NOMO-1 treated with dmso at 0.1 percent for 144 hours (cell line): ENCODE measurements around the gene PICK1.

Experiments
- DNase-seq: peaks from one replicate; lab custom pipeline; 2025; ENCODE audit not compliant: unreplicated experiment; lab: John Stamatoyannopoulos, UW

The PICK1 gene

GRCh38 chr22:38046070-38046748 lies 11.0 kb upstream of the PICK1 start:
- no peak for DNase-seq

- DNase-seq, result no peak
Measured at GRCh38 chr22:38049812-38050619, 7.2 kb upstream of the PICK1 start.

- DNase-seq, result no peak
Measured at GRCh38 chr22:38050720-38051119, 6.5 kb upstream of the PICK1 start.

GRCh38 chr22:38051261-38051660 lies 5.9 kb upstream of the PICK1 start:
- DNase-seq, result no peak

- DNase-seq, result peak; percentile 34
Measured at GRCh38 chr22:38051900-38052862, 5.0 kb upstream of the PICK1 start.

GRCh38 chr22:38062791-38063190 lies 5.6 kb downstream of the PICK1 start:
- no peak for DNase-seq

- DNase-seq, result no peak
Measured at GRCh38 chr22:38065539-38065938, 8.3 kb downstream of the PICK1 start.

- DNase-seq, result no peak
Measured at GRCh38 chr22:38066381-38067027, 9.3 kb downstream of the PICK1 start.

- no peak for DNase-seq
Measured at GRCh38 chr22:38067028-38067415, 9.8 kb downstream of the PICK1 start.

- DNase-seq, result no peak
Measured at GRCh38 chr22:38067761-38068360, 10.7 kb downstream of the PICK1 start.

GRCh38 chr22:38068641-38069371 lies 11.6 kb downstream of the PICK1 start:
- no peak for DNase-seq

GRCh38 chr22:38069372-38070249 lies 12.4 kb downstream of the PICK1 start:
- peak; percentile 72 for DNase-seq

GRCh38 chr22:38070250-38070921 lies 13.2 kb downstream of the PICK1 start:
- DNase-seq, result no peak

GRCh38 chr22:38071421-38072321 lies 14.5 kb downstream of the PICK1 start:
- DNase-seq, result no peak

GRCh38 chr22:38072322-38073149 lies 15.3 kb downstream of the PICK1 start:
- DNase-seq, result no peak
